Smooth muscle cell (in vitro differentiated cells): ENCODE results near the gene EPAS1. TPM values are rescaled to one million over a fixed set of nuclear protein-coding genes. Genes with fewer than 3 reads are reported as not detected.

Experiments used
- DNase-seq: peaks from one replicate; lab custom pipeline; 2025; ENCODE audit not compliant: unreplicated experiment; lab: John Stamatoyannopoulos, UW
- H2AFZ ChIP-seq: fragments of 200-600 bp; sonication (generic); 2 replicates; pipeline ENCODE4 v1.6.0; 2016; ENCODE audit warnings: antibody characterized with exemption, low read depth, mild to moderate bottlenecking
- H3F3A ChIP-seq: fragments of 200-600 bp; sonication (generic); 2 replicates; pipeline ENCODE4 v1.6.0; 2017; ENCODE audit warnings: antibody characterized with exemption, low read depth
- H3K27ac ChIP-seq: fragments of 200-600 bp; sonication (generic); 2 replicates; pipeline ENCODE4 v1.5.1; 2016; ENCODE audit warnings: low read depth, mild to moderate bottlenecking
- H3K27me3 ChIP-seq: fragments of 200-600 bp; sonication (generic); 2 replicates; pipeline ENCODE4 v1.6.1; 2016; ENCODE audit warnings: low read depth, mild to moderate bottlenecking
- H3K36me3 ChIP-seq: fragments of 200-600 bp; sonication (generic); 2 replicates; pipeline ENCODE4 v1.5.1; 2016; ENCODE audit warnings: low read depth
- H3K4me1 ChIP-seq: fragments of 200-600 bp; sonication (generic); 2 replicates; pipeline ENCODE4 v1.5.1; 2016; ENCODE audit warnings: low read depth
- H3K4me2 ChIP-seq: fragments of 200-600 bp; sonication (generic); 2 replicates; pipeline ENCODE4 v1.6.0; 2016; ENCODE audit warnings: mild to moderate bottlenecking
- H3K4me3 ChIP-seq: fragments of 200-600 bp; sonication (generic); 2 replicates; pipeline ENCODE4 v1.5.1; 2016; ENCODE audit warnings: mild to moderate bottlenecking
- H3K79me2 ChIP-seq: fragments of 200-600 bp; sonication (generic); 2 replicates; pipeline ENCODE4 v1.6.0; 2016; ENCODE audit warnings: low read depth, mild to moderate bottlenecking
- H3K9ac ChIP-seq: fragments of 200-600 bp; sonication (generic); 2 replicates; pipeline ENCODE4 v1.6.0; 2016; ENCODE audit warnings: low read depth
- H3K9me3 ChIP-seq: fragments of 200-600 bp; sonication (generic); replicated peaks from 2 replicates; pipeline ENCODE4 v1.5.1; 2016; ENCODE audit warnings: low read depth
- H4K20me1 ChIP-seq: fragments of 200-600 bp; sonication (generic); 2 replicates; pipeline ENCODE4 v1.6.0; 2016; ENCODE audit warnings: low read depth
- CTCF ChIP-seq: fragments of 200-600 bp; sonication (generic); IDR thresholded peaks from 2 replicates; pipeline ENCODE4 v1.5.1; 2017; ENCODE audit warnings: borderline replicate concordance, mild to moderate bottlenecking, antibody characterized with exemption; ENCODE audit not compliant: insufficient read depth, poor library complexity, severe bottlenecking
- WGBS: methylation state at CpG from one replicate; pipeline ENCODE4 v1.1.7; 2016; ENCODE audit warnings: low lambda C conversion rate; 5-methylcytosine and 5-hydroxymethylcytosine counted together
- polyA plus RNA-seq: library from polyadenylated mRNA; unstranded; fragments of >200 nt; fragmentation: Nextera tagmentation; extraction: Ambion mirVana; gene quantifications from 2 replicates; pipeline ENCODE4 v1.2.1, GENCODE V29; 2016
- total RNA-seq: library from RNA; depleted of rRNA; stranded (reverse); fragments of >200 nt; gene quantifications from 2 replicates; pipeline ENCODE4 v1.2.3, GENCODE V29; 2014

The EPAS1 gene
- total and polyA plus RNA-seq, 2 experiments from 2014 or later, result 31.7 to 91.6 TPM

- no peak for TF ChIP-seq CTCF
- Histone ChIP-seq H3K9ac (no peak overlapping the region), H3K9me3 (no peaks in the 10 kb centered on the region), H3K27me3 (no peaks in the 10 kb centered on the region), H2AFZ (no peak overlapping the region), H3K36me3 (peaks cover 11% of the 10 kb centered on the region), H3K4me3 (no peak overlapping the region), H3K4me2 (no peak overlapping the region), H3F3A (no peaks in the 10 kb centered on the region), H4K20me1 (peaks cover 41% of the 10 kb centered on the region), H3K4me1 (no peaks in the 10 kb centered on the region), H3K27ac (no peak overlapping the region), H3K79me2 (peaks cover 38% of the 10 kb centered on the region)
- DNase-seq, result no peak
- WGBS, result 90% methylated on average over 5 of the region's 5 CpGs
Measured at GRCh38 chr2:46351098-46351749, 54.0 kb downstream of the EPAS1 start.

DNA sequence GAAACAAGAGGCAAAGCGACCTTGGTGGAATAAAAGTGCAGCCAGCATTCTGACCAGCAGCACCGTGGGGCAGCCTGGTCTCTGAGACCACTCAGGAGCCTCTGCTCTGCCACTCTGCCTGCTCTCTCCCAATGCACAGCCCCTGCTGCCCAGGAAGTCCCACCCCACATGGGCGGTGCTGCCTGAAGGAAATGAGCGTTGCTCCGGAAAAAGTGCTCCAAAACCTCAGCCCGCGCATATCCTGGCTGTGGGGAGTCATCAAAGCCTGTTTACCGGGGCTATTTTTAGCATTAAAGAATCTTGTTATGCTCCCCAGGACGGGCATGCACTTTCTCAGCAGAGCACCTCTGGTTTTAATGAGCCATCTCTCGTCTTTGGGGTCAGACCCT lies 54.5 kb downstream of the EPAS1 start:
- Histone ChIP-seq H3K4me1 (no peaks in the 10 kb centered on the region), H3K9me3 (no peaks in the 10 kb centered on the region), H3F3A (no peaks in the 10 kb centered on the region), H3K79me2 (peaks cover 38% of the 10 kb centered on the region), H3K36me3 (peaks cover 15% of the 10 kb centered on the region), H3K9ac (no peak overlapping the region), H2AFZ (no peak overlapping the region), H3K4me2 (no peak overlapping the region), H3K27ac (no peak overlapping the region), H3K27me3 (no peaks in the 10 kb centered on the region), H4K20me1 (peaks cover 36% of the 10 kb centered on the region), H3K4me3 (no peak overlapping the region)
- TF ChIP-seq CTCF, result no peak
- DNase-seq, result no peak
- 86% methylated on average over 10 of the region's 10 CpGs for WGBS

DNA sequence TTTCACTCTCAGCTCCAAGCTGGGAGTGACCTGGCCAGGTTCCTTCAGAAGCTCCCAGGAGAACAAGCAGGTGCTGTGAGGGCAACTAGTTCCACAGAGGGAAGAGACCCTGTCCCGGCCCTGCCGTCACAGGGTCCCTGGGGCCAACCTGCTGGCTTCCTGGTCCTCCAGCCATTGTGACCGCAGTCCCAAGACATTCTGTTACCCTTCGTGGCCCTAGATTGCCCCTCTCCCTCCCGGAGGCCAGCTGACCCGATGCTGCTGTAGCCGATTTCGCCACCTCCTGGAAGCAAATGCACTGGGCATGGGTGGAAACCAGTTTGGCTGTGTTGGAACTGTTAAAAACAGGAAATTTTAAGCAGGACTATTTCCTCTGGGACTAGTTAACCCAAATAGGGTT lies 55.4 kb downstream of the EPAS1 start:
- no peak for DNase-seq
- Histone ChIP-seq H3F3A (no peaks in the 10 kb centered on the region), H2AFZ (no peak overlapping the region), H3K79me2 (peaks cover 29% of the 10 kb centered on the region), H3K4me1 (no peaks in the 10 kb centered on the region), H3K4me3 (no peak overlapping the region), H4K20me1 (peaks cover 28% of the 10 kb centered on the region), H3K27ac (no peak overlapping the region), H3K9ac (no peak overlapping the region), H3K36me3 (peaks cover 15% of the 10 kb centered on the region), H3K27me3 (no peaks in the 10 kb centered on the region), H3K9me3 (no peaks in the 10 kb centered on the region), H3K4me2 (no peak overlapping the region)
- 89% methylated on average over 8 of the region's 8 CpGs for WGBS
- no peak for TF ChIP-seq CTCF

DNA sequence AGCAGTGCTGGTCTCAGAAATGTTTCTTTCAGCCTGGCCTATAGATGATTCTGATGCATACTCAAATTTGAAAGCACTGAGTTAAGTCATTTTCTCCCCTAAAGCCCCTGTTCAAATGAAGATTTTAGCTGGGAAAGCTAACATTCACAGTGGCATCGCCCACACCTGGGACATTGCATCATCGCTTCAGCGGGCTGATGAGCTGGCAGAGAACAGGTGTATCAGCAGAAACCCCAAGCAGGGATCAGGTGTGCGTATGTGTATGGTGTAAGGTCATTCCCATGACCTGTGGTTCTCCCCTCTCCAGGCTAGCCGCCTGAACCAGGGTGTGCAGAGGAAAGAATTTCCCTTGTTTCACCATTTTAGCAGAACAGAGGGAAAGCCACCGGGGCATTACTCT lies 56.3 kb downstream of the EPAS1 start:
- no peak for TF ChIP-seq CTCF
- no peak for DNase-seq
- 95% methylated on average over 6 of the region's 6 CpGs for WGBS
- Histone ChIP-seq H3K9ac (no peak overlapping the region), H3F3A (no peaks in the 10 kb centered on the region), H3K9me3 (no peaks in the 10 kb centered on the region), H3K79me2 (peaks cover 24% of the 10 kb centered on the region), H4K20me1 (peaks cover 26% of the 10 kb centered on the region), H3K4me3 (no peak overlapping the region), H3K36me3 (peaks cover 13% of the 10 kb centered on the region), H2AFZ (no peak overlapping the region), H3K27me3 (no peaks in the 10 kb centered on the region), H3K4me1 (no peaks in the 10 kb centered on the region), H3K4me2 (no peak overlapping the region), H3K27ac (no peak overlapping the region)
